ENCODE data around the gene OR2D3. TPM values are rescaled to one million over a fixed set of nuclear protein-coding genes. Genes with fewer than 3 reads are reported as not detected.
"Not testable (repeated sequence)": the region's sequence is repeated elsewhere in the genome, so short reads cannot be mapped to it uniquely, and the experiment has no call there.

OR2D3 gene
- total RNA-seq, 3 donors from 2014 or later: not detected

GRCh38 chr11:6895010-6895409 is 25.8 kb upstream of the OR2D3 start:
- Histone ChIP-seq H3K9me3 (no peaks in the 10 kb centered on the region), H3K36me3 (no peaks in the 10 kb centered on the region), H3K4me1 (no peaks in the 10 kb centered on the region), H3K27ac (no peak overlapping the region), H3K4me3 (no peak overlapping the region), H3K27me3 (no peaks in the 10 kb centered on the region)
- DNase-seq (ENCODE audit: low spot score in 2 of 2): no peak
- TF ChIP-seq POLR2A (IDR thresholded peaks at IDR 0.05) (no peak), POLR2AphosphoS5 (IDR thresholded peaks at IDR 0.05) (no peak)
- TF ChIP-seq, protein P1, sequence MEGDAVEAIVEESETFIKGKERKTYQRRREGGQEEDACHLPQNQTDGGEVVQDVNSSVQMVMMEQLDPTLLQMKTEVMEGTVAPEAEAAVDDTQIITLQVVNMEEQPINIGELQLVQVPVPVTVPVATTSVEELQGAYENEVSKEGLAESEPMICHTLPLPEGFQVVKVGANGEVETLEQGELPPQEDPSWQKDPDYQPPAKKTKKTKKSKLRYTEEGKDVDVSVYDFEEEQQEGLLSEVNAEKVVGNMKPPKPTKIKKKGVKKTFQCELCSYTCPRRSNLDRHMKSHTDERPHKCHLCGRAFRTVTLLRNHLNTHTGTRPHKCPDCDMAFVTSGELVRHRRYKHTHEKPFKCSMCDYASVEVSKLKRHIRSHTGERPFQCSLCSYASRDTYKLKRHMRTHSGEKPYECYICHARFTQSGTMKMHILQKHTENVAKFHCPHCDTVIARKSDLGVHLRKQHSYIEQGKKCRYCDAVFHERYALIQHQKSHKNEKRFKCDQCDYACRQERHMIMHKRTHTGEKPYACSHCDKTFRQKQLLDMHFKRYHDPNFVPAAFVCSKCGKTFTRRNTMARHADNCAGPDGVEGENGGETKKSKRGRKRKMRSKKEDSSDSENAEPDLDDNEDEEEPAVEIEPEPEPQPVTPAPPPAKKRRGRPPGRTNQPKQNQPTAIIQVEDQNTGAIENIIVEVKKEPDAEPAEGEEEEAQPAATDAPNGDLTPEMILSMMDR (IDR thresholded peaks at IDR 0.05): no peak
- intact Hi-C loops (cut with DNase I; ENCODE audit: low total_unique reads): no loop called here

DNA sequence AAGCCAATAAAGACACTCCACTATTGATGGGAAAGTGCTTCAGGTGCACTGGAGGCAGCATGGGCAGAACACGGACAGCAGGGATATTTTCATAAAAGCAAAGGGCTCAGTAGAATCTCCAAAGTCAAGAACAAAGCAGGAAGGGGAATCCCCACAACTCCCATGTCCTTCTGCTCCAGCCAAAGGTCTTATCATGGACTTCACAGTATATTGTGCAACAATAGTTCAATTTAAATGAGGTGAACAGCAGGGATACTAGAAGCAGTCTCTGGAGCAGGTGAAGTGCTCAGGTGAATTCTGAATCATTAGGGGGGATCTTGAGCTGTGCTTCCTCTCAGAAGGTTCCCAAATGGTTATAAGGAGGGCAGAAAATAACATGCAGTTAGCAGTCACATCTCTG is 21.9 kb upstream of the OR2D3 start:
- Histone ChIP-seq H3K27ac (no peak overlapping the region), H3K36me3 (no peaks in the 10 kb centered on the region), H3K4me1 (no peaks in the 10 kb centered on the region), H3K4me3 (no peak overlapping the region), H3K27me3 (no peaks in the 10 kb centered on the region), H3K9me3 (no peaks in the 10 kb centered on the region)
- no peak for DNase-seq (ENCODE audit: low spot score in 2 of 2)
- intact Hi-C loops (cut with DNase I; ENCODE audit: low total_unique reads): no loop called here
- TF ChIP-seq POLR2A (IDR thresholded peaks at IDR 0.05) (no peak), POLR2AphosphoS5 (IDR thresholded peaks at IDR 0.05) (no peak)
- TF ChIP-seq, protein P1 (IDR thresholded peaks at IDR 0.05): no peak

DNA sequence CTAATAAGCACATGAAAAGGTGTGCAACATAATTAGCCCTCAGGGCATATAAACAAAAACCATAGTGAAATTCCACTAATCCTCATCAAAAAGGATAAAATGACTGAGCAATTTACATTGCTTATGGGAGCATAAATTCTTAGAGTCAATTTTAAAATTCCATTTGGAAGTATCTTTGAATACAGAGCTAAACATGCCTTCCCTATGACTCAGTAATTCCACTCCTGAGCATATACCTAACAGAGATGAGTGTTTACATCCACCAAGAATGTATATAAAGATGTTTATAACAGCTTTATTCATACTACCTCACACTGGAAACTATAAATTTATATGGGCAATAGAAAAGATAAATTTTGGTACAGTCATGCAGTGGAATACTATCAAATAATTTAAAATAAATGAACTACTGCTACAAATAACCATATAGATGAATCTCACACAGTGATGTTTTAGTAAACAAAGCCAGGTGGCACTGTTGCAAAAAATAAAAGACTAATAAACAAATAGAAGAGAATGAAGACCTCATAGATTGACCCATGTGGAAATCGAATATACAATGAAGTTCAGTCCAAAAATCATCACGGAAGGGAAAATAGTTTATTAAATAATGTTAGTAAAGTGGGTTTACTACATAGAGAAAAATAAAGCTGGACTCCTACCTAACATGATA is 20.3 kb upstream of the OR2D3 start:
- DNase-seq (ENCODE audit: low spot score in 2 of 2): no peak
- Histone ChIP-seq H3K27me3 (no peaks in the 10 kb centered on the region), H3K4me3 (no peak overlapping the region), H3K36me3 (no peaks in the 10 kb centered on the region), H3K4me1 (no peaks in the 10 kb centered on the region), H3K9me3 (no peaks in the 10 kb centered on the region), H3K27ac (no peak overlapping the region)
- intact Hi-C loops (cut with DNase I; ENCODE audit: low total_unique reads): no loop called here
- TF ChIP-seq, protein P1 (IDR thresholded peaks at IDR 0.05): no peak
- TF ChIP-seq POLR2A (IDR thresholded peaks at IDR 0.05): no peak
- no peak for TF ChIP-seq POLR2AphosphoS5 (IDR thresholded peaks at IDR 0.05)

- intact Hi-C loops (cut with DNase I; ENCODE audit: low total_unique reads); H3K4me3 ChIP-seq; H3K36me3 ChIP-seq; H3K27ac ChIP-seq; H3K27me3 ChIP-seq; H3K4me1 ChIP-seq; H3K9me3 ChIP-seq; DNase-seq (ENCODE audit: low spot score in 2 of 2): not testable (repeated sequence)
Measured at GRCh38 chr11:6904804-6905203, 16.0 kb upstream of the OR2D3 start.

DNA sequence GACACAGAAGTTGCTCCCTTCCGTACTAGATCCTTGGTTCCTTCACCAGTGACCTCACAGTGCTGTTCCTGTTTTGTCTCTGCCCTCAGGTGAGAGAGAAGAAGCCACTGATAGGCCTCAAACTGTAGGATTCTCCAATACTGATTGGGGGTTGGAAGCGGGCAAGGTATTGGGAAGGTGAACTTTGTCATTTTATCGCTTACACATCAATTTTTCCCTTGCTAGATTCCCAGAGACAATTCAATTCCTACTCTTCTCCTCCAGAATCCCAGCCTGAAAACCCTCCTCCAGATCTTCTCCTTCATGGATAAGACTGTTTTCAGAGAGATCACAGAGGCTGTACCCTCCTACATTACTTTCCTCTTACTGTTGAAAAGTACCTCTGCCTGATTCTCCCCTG is 9.4 kb upstream of the OR2D3 start:
- no peaks in the 10 kb centered on the region for H3K27me3 ChIP-seq
- no peak for TF ChIP-seq POLR2A (IDR thresholded peaks at IDR 0.05)
- TF ChIP-seq POLR2AphosphoS5 (IDR thresholded peaks at IDR 0.05): no peak
- TF ChIP-seq, protein P1 (IDR thresholded peaks at IDR 0.05): no peak
- no peaks in the 10 kb centered on the region for H3K36me3 ChIP-seq
- intact Hi-C loops (cut with DNase I; ENCODE audit: low total_unique reads): no loop called here
- no peaks in the 10 kb centered on the region for H3K4me1 ChIP-seq
- H3K27ac ChIP-seq: no peak overlapping the region
- H3K9me3 ChIP-seq: no peaks in the 10 kb centered on the region
- DNase-seq (ENCODE audit: low spot score in 2 of 2): no peak
- H3K4me3 ChIP-seq: no peak overlapping the region

DNA sequence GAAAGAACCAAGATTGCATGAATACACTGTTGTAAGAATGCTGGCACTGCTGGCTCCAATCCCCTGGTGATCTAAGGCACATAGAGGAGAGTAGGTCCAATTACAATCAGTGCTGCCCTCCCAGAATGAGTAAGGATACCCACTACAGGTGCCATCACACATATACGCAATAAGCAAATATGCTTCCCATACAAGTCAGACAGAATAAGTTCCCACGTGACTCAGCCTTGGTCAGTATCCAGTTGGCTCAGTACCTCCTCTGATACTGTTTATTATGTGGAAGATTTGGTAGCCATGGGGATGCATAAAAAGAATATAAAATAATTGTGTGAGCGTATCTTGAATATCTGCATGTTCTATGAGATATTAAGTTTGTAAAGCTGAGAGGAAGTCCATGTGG is 8.9 kb upstream of the OR2D3 start:
- Histone ChIP-seq H3K9me3 (no peaks in the 10 kb centered on the region), H3K36me3 (no peaks in the 10 kb centered on the region), H3K4me1 (no peaks in the 10 kb centered on the region), H3K27ac (no peak overlapping the region), H3K27me3 (no peaks in the 10 kb centered on the region), H3K4me3 (no peak overlapping the region)
- no peak for TF ChIP-seq POLR2A (IDR thresholded peaks at IDR 0.05)
- TF ChIP-seq, protein P1 (IDR thresholded peaks at IDR 0.05): no peak
- TF ChIP-seq POLR2AphosphoS5 (IDR thresholded peaks at IDR 0.05): no peak
- no peak for DNase-seq (ENCODE audit: low spot score in 2 of 2)
- intact Hi-C loops (cut with DNase I; ENCODE audit: low total_unique reads): no loop called here

Data from breast epithelium (tissue), 4 donors.